Vagina (tissue), 2 donors: ENCODE results near the gene ZNF276. TPM values are rescaled to one million over a fixed set of nuclear protein-coding genes. Genes with fewer than 3 reads are reported as not detected.
"Not testable (repeated sequence)": the region's sequence is repeated elsewhere in the genome, so short reads cannot be mapped to it uniquely, and the experiment has no call there.

ENCODE experiments used
- DNase-seq, 2 donors: peaks; one replicate each; pipeline ENCODE4 v3.0.0-alpha.2; 2017; ENCODE audit errors: extremely low spot score in 2 of 2
- H3K27ac ChIP-seq: fragments of 200-600 bp; sonication (generic); one replicate; pipeline ENCODE4 v1.5.1; 2019
- H3K27me3 ChIP-seq: fragments of 200-600 bp; sonication (generic); one replicate; pipeline ENCODE4 v1.5.1; 2019
- H3K36me3 ChIP-seq, 2 donors: fragments of 200-600 bp; sonication (generic); one replicate each; pipeline ENCODE4 v1.5.1; 2017 to 2019
- H3K4me1 ChIP-seq: fragments of 200-600 bp; sonication (generic); one replicate; pipeline ENCODE4 v1.5.1; 2019
- H3K4me3 ChIP-seq, 2 donors: fragments of 200-600 bp; sonication (generic); 1 replicate in 1 of 2; 2 replicates in 1 of 2; pipeline ENCODE4 v1.5.1; 2016 to 2019
- H3K9me3 ChIP-seq: fragments of 200-600 bp; sonication (generic); one replicate; pipeline ENCODE4 v1.5.1; 2019
- CTCF ChIP-seq, 3 experiments: fragments of 450-650 bp in 2 of 3; fragments of 200-600 bp in 1 of 3; sonication (generic) in 1 of 3; IDR thresholded peaks; one replicate each; pipeline ENCODE4 v1.5.1; 2017 to 2019; ENCODE audit warnings: antibody characterized with exemption in 3 of 3, mild to moderate bottlenecking in 2 of 3, moderate library complexity in 2 of 3
- POLR2A ChIP-seq, 2 donors: fragments of 450-650 bp; IDR thresholded peaks; one replicate each; pipeline ENCODE4 v1.6.1; 2017; ENCODE audit warnings: antibody characterized with exemption in 2 of 2, mild to moderate bottlenecking in 2 of 2, moderate library complexity in 2 of 2
- POLR2AphosphoS5 ChIP-seq, 2 donors: sonication (generic); formaldehyde crosslinking; IDR thresholded peaks; one replicate each; pipeline ENCODE4 v1.9.0; 2017; ENCODE audit warnings: antibody characterized with exemption in 2 of 2, mild to moderate bottlenecking in 2 of 2, low read depth in 1 of 2; ENCODE audit not compliant: insufficient read depth in 1 of 2
- intact Hi-C: fragments of 100-400 bp; cut with DNase I; formaldehyde crosslinking; loops from one replicate; pipeline ENCODE4 v1.15.1; 2023
- total RNA-seq: library from RNA; depleted of rRNA; stranded (reverse); fragments of >200 nt; gene quantifications from one replicate; pipeline ENCODE4 v1.2.3, GENCODE V29; 2016

The ZNF276 gene
- 57.0 TPM for total RNA-seq

- Histone ChIP-seq H3K9me3 (no peaks in the 10 kb centered on the region), H3K27ac (peak within 1 kb of the TSS; percentile 97), H3K4me3 (peak within 1 kb of the TSS; percentile 80 to 91), H3K27me3 (no peaks in the 10 kb centered on the region), H3K4me1 (peaks cover 40% of the 10 kb centered on the region), H3K36me3 (peaks cover 0 to 17% of the 10 kb centered on the region in 2 donors)
- intact Hi-C loops: loop anchor here (5.0 kb wide), 1 partner anchor 979 kb away; no protein-coding TSS in a partner anchor
- peak in 1 of 2 donors; percentile 46 for TF ChIP-seq POLR2AphosphoS5 (IDR thresholded peaks at IDR 0.05; ENCODE audit: insufficient read depth in 1 of 2, low read depth in 1 of 2)
- no peak for TF ChIP-seq CTCF (IDR thresholded peaks at IDR 0.05)
- TF ChIP-seq POLR2A (IDR thresholded peaks at IDR 0.05): no peak
- no peak for DNase-seq
These were observed at the start of gene ZNF276, which contains the start of gene VPS9D1 for GRCh38 chr16:89720813-89721545. Gene ZNF276 (plus strand): TSS chr16:89721537. CDS start chr16:89721641, 104 bp downstream. Gene VPS9D1 (minus strand): TSS chr16:89720898. CDS start chr16:89720861, 37 bp downstream.

- H3K27me3 ChIP-seq, H3K4me1 ChIP-seq, DNase-seq, intact Hi-C loops, H3K9me3 ChIP-seq, H3K4me3 ChIP-seq, H3K36me3 ChIP-seq, H3K27ac ChIP-seq: not testable (repeated sequence)
These were observed 49.8 kb upstream of the ZNF276 start for GRCh38 chr16:89671565-89671964.

GRCh38 chr16:89672177-89672941 is 49.0 kb upstream of the ZNF276 start:
- no peaks in the 10 kb centered on the region for H3K36me3 ChIP-seq
- intact Hi-C loops: no loop called here
- H3K27ac ChIP-seq: no peak overlapping the region
- no peaks in the 10 kb centered on the region for H3K27me3 ChIP-seq
- peaks cover 4% of the 10 kb centered on the region for H3K4me1 ChIP-seq
- H3K9me3 ChIP-seq: no peaks in the 10 kb centered on the region
- no peak overlapping the region for H3K4me3 ChIP-seq
- TF ChIP-seq POLR2A (IDR thresholded peaks at IDR 0.05) (no peak), CTCF (IDR thresholded peaks at IDR 0.05) (no peak), POLR2AphosphoS5 (IDR thresholded peaks at IDR 0.05; ENCODE audit: insufficient read depth in 1 of 2, low read depth in 1 of 2) (no peak)
- DNase-seq: no peak

GRCh38 chr16:89678258-89678657 is 43.1 kb upstream of the ZNF276 start:
- intact Hi-C loops: no loop called here
- Histone ChIP-seq H3K27ac (no peak overlapping the region), H3K4me1 (no peaks in the 10 kb centered on the region), H3K36me3 (no peaks in the 10 kb centered on the region), H3K27me3 (no peaks in the 10 kb centered on the region), H3K9me3 (no peaks in the 10 kb centered on the region), H3K4me3 (no peak overlapping the region)
- no peak for DNase-seq
- TF ChIP-seq CTCF (IDR thresholded peaks at IDR 0.05): no peak
- no peak for TF ChIP-seq POLR2A (IDR thresholded peaks at IDR 0.05)
- TF ChIP-seq POLR2AphosphoS5 (IDR thresholded peaks at IDR 0.05; ENCODE audit: insufficient read depth in 1 of 2, low read depth in 1 of 2): no peak

- H3K4me3 ChIP-seq: peak overlapping the region in 1 of 2 donors; percentile 67
- TF ChIP-seq POLR2AphosphoS5 (IDR thresholded peaks at IDR 0.05; ENCODE audit: insufficient read depth in 1 of 2, low read depth in 1 of 2): no peak
- TF ChIP-seq POLR2A (IDR thresholded peaks at IDR 0.05): no peak
- no peak for TF ChIP-seq CTCF (IDR thresholded peaks at IDR 0.05)
- H3K4me1 ChIP-seq: peaks cover 10% of the 10 kb centered on the region
- H3K27me3 ChIP-seq: no peaks in the 10 kb centered on the region
- intact Hi-C loops: no loop called here
- no peaks in the 10 kb centered on the region for H3K9me3 ChIP-seq
- DNase-seq: no peak
- no peak overlapping the region for H3K27ac ChIP-seq
- no peaks in the 10 kb centered on the region for H3K36me3 ChIP-seq
These were observed 35.4 kb upstream of the ZNF276 start for GRCh38 chr16:89685916-89686315.
